ENCODE measurements around the gene ST8SIA1. TPM values are rescaled to one million over a fixed set of nuclear protein-coding genes. Genes with fewer than 3 reads are reported as not detected.

Gene ST8SIA1
- polyA plus RNA-seq, 1 of the 3 experiments (the other 2 are of a cell fraction): 0.12 TPM

- TF ChIP-seq SIN3A (IDR thresholded peaks at IDR 0.05; ENCODE audit: borderline replicate concordance, low read depth, low read length) (no peak), PBX3 (IDR thresholded peaks at IDR 0.05) (no peak), EZH2phosphoT487 (IDR thresholded peaks at IDR 0.05; ENCODE audit: borderline replicate concordance, low read depth) (no peak)
Measured at GRCh38 chr12:22231078-22231477, 103.4 kb downstream of the ST8SIA1 start (continued).

GRCh38 chr12:22230280-22230794 is 104.2 kb downstream of the ST8SIA1 start:
- Histone ChIP-seq H3K79me2 (ENCODE audit: insufficient read depth) (no peaks in the 10 kb centered on the region), H3K36me3 (replicated peaks in 1 of 2; ENCODE audit: control insufficient read depth in 1 of 2, insufficient read depth in 2 of 2, low read length in 1 of 2) (no peaks in the 10 kb centered on the region), H3K4me1 (ENCODE audit: control insufficient read depth in 1 of 2, insufficient read depth in 2 of 2, low read depth in 1 of 2, low read length in 1 of 2) (no peaks in the 10 kb centered on the region), H3K27me3 (ENCODE audit: insufficient read depth) (peaks cover under 1% of the 10 kb centered on the region; the same call in 1 of the 2 replicates), H3K9me3 (no peaks in the 10 kb centered on the region), H3K4me2 (no peak overlapping the region), H2AFZ (ENCODE audit: low read depth) (no peak overlapping the region), H3K9me2 (no peaks in the 10 kb centered on the region), H4K20me1 (ENCODE audit: insufficient read depth) (no peaks in the 10 kb centered on the region), H3K27ac (ENCODE audit: low read depth in 2 of 2, low read length in 1 of 2) (peak overlapping the region in 1 of 2 experiments; percentile 13; a peak in 1 of 4 replicates), H3F3A (replicated peaks; ENCODE audit: insufficient read depth) (peaks cover 4% of the 10 kb centered on the region), H3K9ac (no peak overlapping the region), H3K4me3 (ENCODE audit: low read depth in 2 of 2, low read length in 1 of 2) (no peak overlapping the region)
- no peak for TF ChIP-seq NRF1 (IDR thresholded peaks at IDR 0.05; ENCODE audit: low read depth, low read length)
- CTCF ChIA-PET: interaction anchor here (1.1 kb wide), 1 partner anchor 105 kb away, joined by 3 read pairs; no protein-coding TSS in a partner anchor
- 3% methylated on average over 2 of the region's 2 CpGs for WGBS (ENCODE audit: low lambda C conversion rate)
- DNase-seq: no peak
- POLR2A ChIA-PET: no interaction called here

- TF ChIP-seq SMC3 (IDR thresholded peaks at IDR 0.05; ENCODE audit: low read depth, low read length) (no peak), RFX5 (IDR thresholded peaks at IDR 0.05; ENCODE audit: low read length) (no peak), USF1 (IDR thresholded peaks at IDR 0.05; ENCODE audit: borderline replicate concordance, low read depth) (no peak), RCOR1 (IDR thresholded peaks at IDR 0.05; ENCODE audit: low read length) (no peak), EP300 (IDR thresholded peaks at IDR 0.05; ENCODE audit: borderline replicate concordance in 1 of 2, low read depth in 1 of 2, low read length in 1 of 2) (no peak), IRF3 (IDR thresholded peaks at IDR 0.05; ENCODE audit: low read depth, low read length) (no peak), SIN3A (IDR thresholded peaks at IDR 0.05; ENCODE audit: borderline replicate concordance, low read depth, low read length) (no peak), PBX3 (IDR thresholded peaks at IDR 0.05) (no peak), MAX (IDR thresholded peaks at IDR 0.05; ENCODE audit: low read depth) (no peak), TCF12 (IDR thresholded peaks at IDR 0.05) (no peak), NRF1 (IDR thresholded peaks at IDR 0.05; ENCODE audit: low read depth, low read length) (no peak), FOSL2 (IDR thresholded peaks at IDR 0.05; ENCODE audit: borderline replicate concordance, low read depth) (no peak), JUND (IDR thresholded peaks at IDR 0.05) (no peak)
- H3K79me2 ChIP-seq (ENCODE audit: insufficient read depth): no peaks in the 10 kb centered on the region
- no peak overlapping the region for H3K9ac ChIP-seq
- H3K9me3 ChIP-seq: no peaks in the 10 kb centered on the region
- peaks cover 4% of the 10 kb centered on the region for H3F3A ChIP-seq (replicated peaks; ENCODE audit: insufficient read depth)
- H3K27ac ChIP-seq (ENCODE audit: low read depth in 2 of 2, low read length in 1 of 2): peak overlapping the region in 1 of 2 experiments; percentile 13; a peak in 1 of 4 replicates
- no peaks in the 10 kb centered on the region for H4K20me1 ChIP-seq (ENCODE audit: insufficient read depth)
- DNase-seq: no peak
- 38% methylated on average over 2 of the region's 2 CpGs for WGBS (ENCODE audit: low lambda C conversion rate)
- H3K4me3 ChIP-seq (ENCODE audit: low read depth in 2 of 2, low read length in 1 of 2): no peak overlapping the region
- POLR2A ChIA-PET: no interaction called here
- H3K36me3 ChIP-seq (replicated peaks in 1 of 2; ENCODE audit: control insufficient read depth in 1 of 2, insufficient read depth in 2 of 2, low read length in 1 of 2): no peaks in the 10 kb centered on the region
- H2AFZ ChIP-seq (ENCODE audit: low read depth): no peak overlapping the region
- H3K4me2 ChIP-seq: no peak overlapping the region
- no peaks in the 10 kb centered on the region for H3K4me1 ChIP-seq (ENCODE audit: control insufficient read depth in 1 of 2, insufficient read depth in 2 of 2, low read depth in 1 of 2, low read length in 1 of 2)
- CTCF ChIA-PET: interaction anchor here (1.1 kb wide), 1 partner anchor 106 kb away, joined by 3 read pairs; no protein-coding TSS in a partner anchor
- H3K27me3 ChIP-seq (ENCODE audit: insufficient read depth): peaks cover 6% of the 10 kb centered on the region; the same call in 1 of the 2 replicates
- no peaks in the 10 kb centered on the region for H3K9me2 ChIP-seq
Measured at GRCh38 chr12:22229652-22230279, 104.7 kb downstream of the ST8SIA1 start.
